ENCODE results near the gene LAMA2. TPM values are rescaled to one million over a fixed set of nuclear protein-coding genes. Genes with fewer than 3 reads are reported as not detected.

The LAMA2 gene
- total and polyA plus RNA-seq, 2 of the 8 experiments (the other 6 are each of a cell fraction or from before 2014, with no cell fraction given) = 1.3 to 3.8 TPM

DNA sequence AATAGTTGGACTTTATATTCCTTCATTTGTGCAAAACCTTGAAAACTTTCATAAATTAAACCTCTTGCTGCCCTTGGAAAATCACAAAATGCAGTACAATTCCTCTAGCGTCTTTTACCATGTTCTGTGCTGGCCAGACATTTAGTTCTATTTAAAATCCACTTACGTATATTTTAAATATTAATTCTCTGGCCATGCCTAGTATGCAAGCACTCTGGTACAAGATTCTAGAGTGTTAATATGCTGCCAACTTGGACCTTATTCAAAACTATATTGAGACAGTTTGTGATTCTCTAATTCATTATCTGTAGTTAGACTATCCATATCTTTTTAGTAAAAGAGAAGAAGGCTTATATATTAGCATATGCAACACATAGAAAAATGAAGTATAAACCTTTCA is 498.9 kb downstream of the LAMA2 start:
- FAIRE-seq = no peak
- no peak overlapping the region for H2AK5ac ChIP-seq (ENCODE audit: low read depth, low read length)
- H3K79me2 ChIP-seq (ENCODE audit: control insufficient read depth in 1 of 2, insufficient read depth in 2 of 2, low read length in 2 of 2) = no peaks in the 10 kb centered on the region
- no peaks in the 10 kb centered on the region for H3K36me3 ChIP-seq (ENCODE audit: control insufficient read depth in 2 of 4, insufficient read depth in 4 of 4, low read length in 3 of 4)
- H2BK120ac ChIP-seq (replicated peaks; ENCODE audit: low read depth, low read length) = no peak overlapping the region
- TF ChIP-seq GABPA (IDR thresholded peaks at IDR 0.05; ENCODE audit: borderline replicate concordance, insufficient read depth, low read length) (no peak), SIRT6 (IDR thresholded peaks at IDR 0.05; ENCODE audit: low read length) (no peak)
- TF ChIP-seq, protein P1, sequence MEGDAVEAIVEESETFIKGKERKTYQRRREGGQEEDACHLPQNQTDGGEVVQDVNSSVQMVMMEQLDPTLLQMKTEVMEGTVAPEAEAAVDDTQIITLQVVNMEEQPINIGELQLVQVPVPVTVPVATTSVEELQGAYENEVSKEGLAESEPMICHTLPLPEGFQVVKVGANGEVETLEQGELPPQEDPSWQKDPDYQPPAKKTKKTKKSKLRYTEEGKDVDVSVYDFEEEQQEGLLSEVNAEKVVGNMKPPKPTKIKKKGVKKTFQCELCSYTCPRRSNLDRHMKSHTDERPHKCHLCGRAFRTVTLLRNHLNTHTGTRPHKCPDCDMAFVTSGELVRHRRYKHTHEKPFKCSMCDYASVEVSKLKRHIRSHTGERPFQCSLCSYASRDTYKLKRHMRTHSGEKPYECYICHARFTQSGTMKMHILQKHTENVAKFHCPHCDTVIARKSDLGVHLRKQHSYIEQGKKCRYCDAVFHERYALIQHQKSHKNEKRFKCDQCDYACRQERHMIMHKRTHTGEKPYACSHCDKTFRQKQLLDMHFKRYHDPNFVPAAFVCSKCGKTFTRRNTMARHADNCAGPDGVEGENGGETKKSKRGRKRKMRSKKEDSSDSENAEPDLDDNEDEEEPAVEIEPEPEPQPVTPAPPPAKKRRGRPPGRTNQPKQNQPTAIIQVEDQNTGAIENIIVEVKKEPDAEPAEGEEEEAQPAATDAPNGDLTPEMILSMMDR (IDR thresholded peaks at IDR 0.05; ENCODE audit: control extremely low read depth in 1 of 3, insufficient read depth in 1 of 3, low read depth in 1 of 3, low read length in 3 of 3) = no peak
- ChIA-PET POLR2A (ENCODE audit: partially characterized antibody) (no interaction called here), CTCF (ENCODE audit: partially characterized antibody) (interaction anchor here (0.7 to 1.6 kb wide), 3 partner anchors 35 to 193 kb away, joined by 3 to 6 read pairs (median 4); no protein-coding TSS in a partner anchor)
- no peak overlapping the region for H3K9ac ChIP-seq (replicated peaks in 1 of 4; ENCODE audit: extremely low read depth in 1 of 4, low read depth in 3 of 4, low read length in 3 of 4)
- no peaks in the 10 kb centered on the region; the same call in 1 of the 2 replicates for H3K23me2 ChIP-seq (ENCODE audit: low read depth, low read length)
- H3K18ac ChIP-seq (ENCODE audit: extremely low read depth, low read length) = no peak overlapping the region
- H2BK15ac ChIP-seq (ENCODE audit: low read length) = no peak overlapping the region
- no peaks in the 10 kb centered on the region for H4K20me1 ChIP-seq (replicated peaks in 1 of 2; ENCODE audit: control insufficient read depth in 1 of 2, insufficient read depth in 2 of 2, low read length in 2 of 2)
- H2AFZ ChIP-seq (ENCODE audit: low read length) = no peak overlapping the region
- no peak overlapping the region for H3K14ac ChIP-seq (ENCODE audit: insufficient read length)
- H2BK20ac ChIP-seq (ENCODE audit: low read length) = no peak overlapping the region
- 97% methylated on average over 2 of the region's 2 CpGs; no CpG with 5 or more reads in 1 of the 2 experiments for WGBS, 2 experiments (ENCODE audit: extremely low coverage in 1 of 2, insufficient coverage in 1 of 2, insufficient read length in 1 of 2, insufficient replicate concordance in 2 of 2, low coverage in 1 of 2, low lambda C conversion rate in 2 of 2, missing lambda C conversion rate in 1 of 2)
- no peak overlapping the region for H3K4me2 ChIP-seq (ENCODE audit: insufficient read depth in 1 of 2, low read depth in 2 of 2, low read length in 2 of 2)
- H3K27ac ChIP-seq (ENCODE audit: low read depth, low read length) = no peak overlapping the region
- no peak overlapping the region for H3K56ac ChIP-seq (replicated peaks; ENCODE audit: insufficient read length, low read depth, low read length)
- no peak overlapping the region for H3K4me3 ChIP-seq (ENCODE audit: extremely low read depth in 1 of 4, insufficient read depth in 2 of 4, low read depth in 3 of 4, low read length in 4 of 4)
- no peak overlapping the region for H2BK12ac ChIP-seq (ENCODE audit: low read depth, low read length)
- no peaks in the 10 kb centered on the region for H3K27me3 ChIP-seq (replicated peaks in 1 of 4; ENCODE audit: control insufficient read depth in 3 of 4, extremely low read depth in 1 of 4, insufficient read depth in 3 of 4, low read length in 3 of 4)
- no peaks in the 10 kb centered on the region for H3K4me1 ChIP-seq (replicated peaks in 1 of 4; ENCODE audit: control insufficient read depth in 3 of 4, insufficient read depth in 4 of 4, low read length in 3 of 4)
- H3K79me1 ChIP-seq (ENCODE audit: low read depth, low read length) = no peaks in the 10 kb centered on the region
- H4K91ac ChIP-seq (replicated peaks; ENCODE audit: insufficient read length, low read length) = no peak overlapping the region
- no peak overlapping the region for H3K4ac ChIP-seq (replicated peaks; ENCODE audit: insufficient read length, low read depth, low read length)
- H2BK5ac ChIP-seq (ENCODE audit: low read depth, low read length) = no peak overlapping the region
- H4K8ac ChIP-seq (ENCODE audit: extremely low read depth, insufficient read depth, low read length) = no peak overlapping the region
- no peak overlapping the region for H4K5ac ChIP-seq (ENCODE audit: insufficient read length, low read depth, low read length)
- no peaks in the 10 kb centered on the region for H3K9me3 ChIP-seq (ENCODE audit: insufficient read depth in 2 of 2, low read depth in 1 of 2, low read length in 1 of 2)
- DNase-seq (ENCODE audit: low read depth in 1 of 2, low spot score in 2 of 2) = no peak
- H3K23ac ChIP-seq (ENCODE audit: insufficient read length) = no peak overlapping the region
